Neural crest cell (in vitro differentiated cells): ENCODE measurements around the gene WWOX. TPM values are rescaled to one million over a fixed set of nuclear protein-coding genes. Genes with fewer than 3 reads are reported as not detected.

Source experiments
- DNase-seq: peaks from one replicate; pipeline ENCODE4 v3.0.0; 2021; ENCODE audit warnings: low read depth, mixed read lengths, low spot score
- H3K27ac Mint-ChIP-seq: one replicate; pipeline ENCODE4 v1.8.0; 2021; ENCODE audit warnings: mild to moderate bottlenecking, mixed read lengths; ENCODE audit not compliant: unreplicated experiment
- H3K27me3 Mint-ChIP-seq: 2 replicates; pipeline ENCODE4 v1.8.0; 2021; ENCODE audit warnings: low read depth, mild to moderate bottlenecking, mixed read lengths
- H3K36me3 Mint-ChIP-seq: 2 replicates; pipeline ENCODE4 v1.8.0; 2021; ENCODE audit warnings: low read depth, mild to moderate bottlenecking, mixed read lengths
- H3K4me1 Mint-ChIP-seq: 2 replicates; pipeline ENCODE4 v1.8.0; 2021; ENCODE audit warnings: mixed read lengths
- H3K4me3 Mint-ChIP-seq: one replicate; pipeline ENCODE4 v1.8.0; 2021; ENCODE audit warnings: mild to moderate bottlenecking, mixed read lengths
- H3K9me3 Mint-ChIP-seq: 2 replicates; pipeline ENCODE4 v1.8.0; 2021; ENCODE audit warnings: mixed read lengths
- CTCF ChIP-seq: fragments of 200-600 bp; sonication (generic); conservative IDR thresholded peaks from 2 replicates; pipeline ENCODE4 v1.5.0; 2021; ENCODE audit warnings: antibody characterized with exemption, mild to moderate bottlenecking
- total RNA-seq: library from RNA; stranded (reverse); gene quantifications from 2 replicates; pipeline ENCODE4 v1.2.1, GENCODE V29; 2021

WWOX gene
- total RNA-seq, 1 donor from 2014 or later, result 30.5 TPM

GRCh38 chr16:78560997-78561396 is 461.5 kb downstream of the WWOX start:
- Mint-ChIP-seq H3K4me1 (peaks cover 8% of the 10 kb centered on the region), H3K27me3 (no peaks in the 10 kb centered on the region), H3K27ac (no peak overlapping the region), H3K36me3 (peaks cover 2% of the 10 kb centered on the region), H3K9me3 (peaks cover 3% of the 10 kb centered on the region), H3K4me3 (no peak overlapping the region)
- no peak for DNase-seq
- TF ChIP-seq CTCF, result no peak

DNA sequence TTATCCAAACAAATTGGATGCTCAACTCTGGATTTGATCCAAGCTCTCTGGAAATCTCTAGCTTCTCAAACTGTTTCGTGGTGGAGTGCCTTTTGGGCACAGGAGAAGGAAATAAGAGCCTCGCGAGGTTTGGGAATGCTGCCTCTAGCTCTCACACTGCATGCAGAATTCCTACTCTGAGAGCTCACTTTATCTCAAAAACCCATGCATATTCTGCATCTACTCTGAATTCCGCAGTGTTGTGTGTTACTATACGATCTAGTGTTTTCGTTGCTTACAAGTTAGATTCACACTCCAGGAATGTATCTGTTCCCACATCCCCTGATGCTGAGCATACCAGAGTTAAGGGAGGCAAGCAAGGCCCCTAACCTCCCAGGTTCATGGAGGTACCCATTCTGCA is 462.7 kb downstream of the WWOX start:
- Mint-ChIP-seq H3K27ac (no peak overlapping the region), H3K4me1 (peaks cover 13% of the 10 kb centered on the region), H3K4me3 (no peak overlapping the region), H3K9me3 (peaks cover 3% of the 10 kb centered on the region), H3K36me3 (peaks cover 2% of the 10 kb centered on the region), H3K27me3 (no peaks in the 10 kb centered on the region)
- TF ChIP-seq CTCF, result no peak
- no peak for DNase-seq

- Mint-ChIP-seq H3K9me3 (peaks cover 3% of the 10 kb centered on the region), H3K4me1 (peaks cover 13% of the 10 kb centered on the region), H3K4me3 (no peak overlapping the region), H3K27me3 (no peaks in the 10 kb centered on the region), H3K27ac (no peak overlapping the region), H3K36me3 (peaks cover 2% of the 10 kb centered on the region)
- no peak for TF ChIP-seq CTCF
- no peak for DNase-seq
Observed at GRCh38 chr16:78562650-78563049, 463.2 kb downstream of the WWOX start.

GRCh38 chr16:78563905-78564304 is 464.5 kb downstream of the WWOX start:
- no peak for DNase-seq
- no peak overlapping the region for H3K27ac Mint-ChIP-seq
- peaks cover 2% of the 10 kb centered on the region for H3K36me3 Mint-ChIP-seq
- H3K9me3 Mint-ChIP-seq, result peaks cover 3% of the 10 kb centered on the region
- no peaks in the 10 kb centered on the region for H3K27me3 Mint-ChIP-seq
- peaks cover 17% of the 10 kb centered on the region for H3K4me1 Mint-ChIP-seq
- no peak overlapping the region for H3K4me3 Mint-ChIP-seq
- no peak for TF ChIP-seq CTCF

GRCh38 chr16:78566397-78567073 is 467.1 kb downstream of the WWOX start:
- H3K36me3 Mint-ChIP-seq, result peaks cover 2% of the 10 kb centered on the region
- no peaks in the 10 kb centered on the region for H3K27me3 Mint-ChIP-seq
- no peak overlapping the region for H3K4me3 Mint-ChIP-seq
- no peak for TF ChIP-seq CTCF
- peaks cover 3% of the 10 kb centered on the region for H3K9me3 Mint-ChIP-seq
- DNase-seq, result no peak
- H3K4me1 Mint-ChIP-seq, result peaks cover 9% of the 10 kb centered on the region
- H3K27ac Mint-ChIP-seq, result no peak overlapping the region
